ENCODE data around the gene PITPNM3.

The PITPNM3 gene

GRCh38 chr17:6569370-6570285, 13.3 kb upstream of the PITPNM3 start:
- FAIRE-seq (no peak), DNase-seq (ENCODE audit: insufficient read length, low spot score) (no peak)
- TF ChIP-seq POU2F2 (IDR thresholded peaks at IDR 0.05; ENCODE audit: low read depth, low read length), result no peak
- TF ChIP-seq TAF1 (IDR thresholded peaks at IDR 0.05; ENCODE audit: low read depth, low read length), result no peak
- no peak for TF ChIP-seq SPI1 (IDR thresholded peaks at IDR 0.05; ENCODE audit: low read depth, low read length)
- TF ChIP-seq PAX5 (IDR thresholded peaks at IDR 0.05; ENCODE audit: insufficient read depth, low read length, severe bottlenecking), result no peak
- TF ChIP-seq POLR2AphosphoS5 (IDR thresholded peaks at IDR 0.05; ENCODE audit: low read depth, low read length), result no peak
- TF ChIP-seq POLR2A (IDR thresholded peaks at IDR 0.05; ENCODE audit: low read depth, low read length), result no peak

GRCh38 chr17:6568184-6568758, 11.9 kb upstream of the PITPNM3 start:
- no peak for TF ChIP-seq POLR2A (IDR thresholded peaks at IDR 0.05; ENCODE audit: low read depth, low read length)
- TF ChIP-seq POLR2AphosphoS5 (IDR thresholded peaks at IDR 0.05; ENCODE audit: low read depth, low read length), result no peak
- TF ChIP-seq POU2F2 (IDR thresholded peaks at IDR 0.05; ENCODE audit: low read depth, low read length), result no peak
- no peak for TF ChIP-seq SPI1 (IDR thresholded peaks at IDR 0.05; ENCODE audit: low read depth, low read length)
- no peak for TF ChIP-seq PAX5 (IDR thresholded peaks at IDR 0.05; ENCODE audit: insufficient read depth, low read length, severe bottlenecking)
- TF ChIP-seq TAF1 (IDR thresholded peaks at IDR 0.05; ENCODE audit: low read depth, low read length), result no peak
- DNase-seq (ENCODE audit: insufficient read length, low spot score), result no peak
- no peak for FAIRE-seq

- DNase-seq (ENCODE audit: insufficient read length, low spot score) (no peak), FAIRE-seq (no peak)
- TF ChIP-seq TAF1 (IDR thresholded peaks at IDR 0.05; ENCODE audit: low read depth, low read length) (no peak), POU2F2 (IDR thresholded peaks at IDR 0.05; ENCODE audit: low read depth, low read length) (no peak), POLR2AphosphoS5 (IDR thresholded peaks at IDR 0.05; ENCODE audit: low read depth, low read length) (no peak), SPI1 (IDR thresholded peaks at IDR 0.05; ENCODE audit: low read depth, low read length) (no peak), POLR2A (IDR thresholded peaks at IDR 0.05; ENCODE audit: low read depth, low read length) (no peak), PAX5 (IDR thresholded peaks at IDR 0.05; ENCODE audit: insufficient read depth, low read length, severe bottlenecking) (no peak)
Measured at GRCh38 chr17:6567528-6568183, 11.3 kb upstream of the PITPNM3 start.

GRCh38 chr17:6561446-6561845, 5.1 kb upstream of the PITPNM3 start:
- no peak for FAIRE-seq
- no peak for DNase-seq (ENCODE audit: insufficient read length, low spot score)
- TF ChIP-seq POLR2A (IDR thresholded peaks at IDR 0.05; ENCODE audit: low read depth, low read length) (no peak), POLR2AphosphoS5 (IDR thresholded peaks at IDR 0.05; ENCODE audit: low read depth, low read length) (no peak), PAX5 (IDR thresholded peaks at IDR 0.05; ENCODE audit: insufficient read depth, low read length, severe bottlenecking) (no peak), SPI1 (IDR thresholded peaks at IDR 0.05; ENCODE audit: low read depth, low read length) (no peak), TAF1 (IDR thresholded peaks at IDR 0.05; ENCODE audit: low read depth, low read length) (no peak), POU2F2 (IDR thresholded peaks at IDR 0.05; ENCODE audit: low read depth, low read length) (no peak)

- TF ChIP-seq SPI1 (IDR thresholded peaks at IDR 0.05; ENCODE audit: low read depth, low read length) (no peak), POU2F2 (IDR thresholded peaks at IDR 0.05; ENCODE audit: low read depth, low read length) (no peak), PAX5 (IDR thresholded peaks at IDR 0.05; ENCODE audit: insufficient read depth, low read length, severe bottlenecking) (no peak), TAF1 (IDR thresholded peaks at IDR 0.05; ENCODE audit: low read depth, low read length) (no peak), POLR2AphosphoS5 (IDR thresholded peaks at IDR 0.05; ENCODE audit: low read depth, low read length) (no peak), POLR2A (IDR thresholded peaks at IDR 0.05; ENCODE audit: low read depth, low read length) (no peak)
- DNase-seq (ENCODE audit: insufficient read length, low spot score), result no peak
- FAIRE-seq, result no peak
Measured at GRCh38 chr17:6560496-6560895, 4.1 kb upstream of the PITPNM3 start.

GRCh38 chr17:6559753-6560215, 3.4 kb upstream of the PITPNM3 start:
- DNase-seq (ENCODE audit: insufficient read length, low spot score) (no peak), FAIRE-seq (no peak)
- TF ChIP-seq PAX5 (IDR thresholded peaks at IDR 0.05; ENCODE audit: insufficient read depth, low read length, severe bottlenecking) (no peak), TAF1 (IDR thresholded peaks at IDR 0.05; ENCODE audit: low read depth, low read length) (no peak), SPI1 (IDR thresholded peaks at IDR 0.05; ENCODE audit: low read depth, low read length) (no peak), POLR2A (IDR thresholded peaks at IDR 0.05; ENCODE audit: low read depth, low read length) (no peak), POU2F2 (IDR thresholded peaks at IDR 0.05; ENCODE audit: low read depth, low read length) (no peak), POLR2AphosphoS5 (IDR thresholded peaks at IDR 0.05; ENCODE audit: low read depth, low read length) (no peak)

- FAIRE-seq (no peak), DNase-seq (ENCODE audit: insufficient read length, low spot score) (no peak)
- TF ChIP-seq SPI1 (IDR thresholded peaks at IDR 0.05; ENCODE audit: low read depth, low read length), result no peak
- TF ChIP-seq POLR2A (IDR thresholded peaks at IDR 0.05; ENCODE audit: low read depth, low read length), result no peak
- no peak for TF ChIP-seq POU2F2 (IDR thresholded peaks at IDR 0.05; ENCODE audit: low read depth, low read length)
Measured at GRCh38 chr17:6558932-6559752, 2.8 kb upstream of the PITPNM3 start.

- TF ChIP-seq POLR2A (IDR thresholded peaks at IDR 0.05; ENCODE audit: low read depth, low read length) (no peak), TAF1 (IDR thresholded peaks at IDR 0.05; ENCODE audit: low read depth, low read length) (no peak), POLR2AphosphoS5 (IDR thresholded peaks at IDR 0.05; ENCODE audit: low read depth, low read length) (no peak)
- DNase-seq (ENCODE audit: insufficient read length, low spot score) (no peak), FAIRE-seq (no peak)
Measured at GRCh38 chr17:6558276-6558675, 1.9 kb upstream of the PITPNM3 start.
